Measurements from ENCODE around the gene NDUFA6.

NDUFA6 gene

GRCh38 chr22:42069801-42070516 lies 20.6 kb downstream of the NDUFA6 start:
- DNase-seq: no peak

GRCh38 chr22:42068291-42068690 lies 22.3 kb downstream of the NDUFA6 start:
- no peak for DNase-seq

- no peak for DNase-seq
Measured at GRCh38 chr22:42067671-42068251, 22.8 kb downstream of the NDUFA6 start.

GRCh38 chr22:42066937-42067336 lies 23.6 kb downstream of the NDUFA6 start:
- DNase-seq: no peak

- DNase-seq: no peak
Measured at GRCh38 chr22:42066126-42066761, 24.3 kb downstream of the NDUFA6 start.

GRCh38 chr22:42065438-42066125 lies 25.0 kb downstream of the NDUFA6 start:
- no peak for DNase-seq

GRCh38 chr22:42064629-42065028 lies 25.9 kb downstream of the NDUFA6 start:
- no peak for DNase-seq

GRCh38 chr22:42062506-42063170 lies 27.9 kb downstream of the NDUFA6 start:
- DNase-seq: no peak

- DNase-seq: no peak
Measured at GRCh38 chr22:42061041-42061440, 29.5 kb downstream of the NDUFA6 start.

GRCh38 chr22:42060489-42060888 lies 30.1 kb downstream of the NDUFA6 start:
- DNase-seq: no peak

- DNase-seq: no peak
Measured at GRCh38 chr22:42056757-42057511, 33.6 kb downstream of the NDUFA6 start.

GRCh38 chr22:42052765-42053164 lies 37.8 kb downstream of the NDUFA6 start:
- no peak for DNase-seq

GRCh38 chr22:42050641-42051180 lies 39.9 kb downstream of the NDUFA6 start:
- no peak for DNase-seq

GRCh38 chr22:42041784-42042183 lies 48.8 kb downstream of the NDUFA6 start:
- no peak for DNase-seq

GRCh38 chr22:42039271-42039670 lies 51.3 kb downstream of the NDUFA6 start:
- DNase-seq: no peak

Measured in 8988T (cell line).